22Rv1 (cell line): Measurements from ENCODE around the gene TMX1.

Experiments
- ZFX ChIP-seq: fragments of 450-650 bp; IDR thresholded peaks from 2 replicates; pipeline ENCODE4 v1.6.1; 2017; ENCODE audit warnings: antibody characterized with exemption, borderline replicate concordance
- TF ChIP-seq, protein P1 (sequence below): fragments of 450-650 bp; IDR thresholded peaks from 2 replicates; pipeline ENCODE4 v1.5.1; 2017; ENCODE audit warnings: mild to moderate bottlenecking

DNA sequence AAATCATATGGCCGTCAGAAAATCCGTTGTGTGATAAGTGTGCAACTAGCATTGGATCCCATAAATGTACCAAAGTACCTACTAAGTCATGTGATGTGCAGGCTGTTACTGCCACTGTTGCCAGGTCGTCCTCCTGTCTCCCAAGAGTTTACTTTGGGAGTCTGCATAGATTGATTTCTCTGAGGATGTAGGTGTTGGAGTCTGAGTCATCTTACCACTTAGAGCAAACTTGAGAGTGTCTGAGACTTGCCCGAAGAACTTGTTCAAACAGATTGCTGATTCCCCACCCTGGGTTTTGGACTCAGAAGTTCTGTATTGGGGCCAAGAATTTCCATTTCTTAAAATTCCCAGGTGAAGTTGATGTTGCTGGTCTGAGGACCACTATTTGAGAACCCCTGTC lies 11.4 kb downstream of the TMX1 start:
- TF ChIP-seq, protein P1, sequence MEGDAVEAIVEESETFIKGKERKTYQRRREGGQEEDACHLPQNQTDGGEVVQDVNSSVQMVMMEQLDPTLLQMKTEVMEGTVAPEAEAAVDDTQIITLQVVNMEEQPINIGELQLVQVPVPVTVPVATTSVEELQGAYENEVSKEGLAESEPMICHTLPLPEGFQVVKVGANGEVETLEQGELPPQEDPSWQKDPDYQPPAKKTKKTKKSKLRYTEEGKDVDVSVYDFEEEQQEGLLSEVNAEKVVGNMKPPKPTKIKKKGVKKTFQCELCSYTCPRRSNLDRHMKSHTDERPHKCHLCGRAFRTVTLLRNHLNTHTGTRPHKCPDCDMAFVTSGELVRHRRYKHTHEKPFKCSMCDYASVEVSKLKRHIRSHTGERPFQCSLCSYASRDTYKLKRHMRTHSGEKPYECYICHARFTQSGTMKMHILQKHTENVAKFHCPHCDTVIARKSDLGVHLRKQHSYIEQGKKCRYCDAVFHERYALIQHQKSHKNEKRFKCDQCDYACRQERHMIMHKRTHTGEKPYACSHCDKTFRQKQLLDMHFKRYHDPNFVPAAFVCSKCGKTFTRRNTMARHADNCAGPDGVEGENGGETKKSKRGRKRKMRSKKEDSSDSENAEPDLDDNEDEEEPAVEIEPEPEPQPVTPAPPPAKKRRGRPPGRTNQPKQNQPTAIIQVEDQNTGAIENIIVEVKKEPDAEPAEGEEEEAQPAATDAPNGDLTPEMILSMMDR: no peak
- no peak for TF ChIP-seq ZFX
